ENCODE measurements around the gene DSC1.

- TF ChIP-seq CTCF (IDR thresholded peaks at IDR 0.05), result no peak
- no peak for TF ChIP-seq POLR2A (IDR thresholded peaks at IDR 0.05)
- TF ChIP-seq POLR2AphosphoS5 (IDR thresholded peaks at IDR 0.05), result no peak
These were observed 82.7 kb downstream of the DSC1 start for GRCh38 chr18:31079973-31080372.

All from stomach (tissue), 4 donors.